GM13976 (cell line): Measurements from ENCODE around the gene CNTNAP2.

Source experiments
- DNase-seq: peaks from one replicate; pipeline ENCODE4 v3.0.0; 2012; ENCODE audit warnings: low spot score
- in situ Hi-C: fragments of 300-500 bp; cut with MboI; formaldehyde crosslinking; loops from one replicate; pipeline ENCODE4 v1.12.0; 2022; ENCODE audit warnings: low sequenced_read_pairs, mixed read lengths, inconsistent platforms; ENCODE audit not compliant: unreplicated experiment
- TF ChIP-seq, protein P1 (sequence below): IDR thresholded peaks from 2 replicates; pipeline ENCODE4 v1.5.1; 2012; ENCODE audit warnings: borderline replicate concordance, mild to moderate bottlenecking; ENCODE audit not compliant: insufficient read depth; ENCODE audit errors: extremely low read depth, missing control alignments, control extremely low read depth

The CNTNAP2 gene

DNA sequence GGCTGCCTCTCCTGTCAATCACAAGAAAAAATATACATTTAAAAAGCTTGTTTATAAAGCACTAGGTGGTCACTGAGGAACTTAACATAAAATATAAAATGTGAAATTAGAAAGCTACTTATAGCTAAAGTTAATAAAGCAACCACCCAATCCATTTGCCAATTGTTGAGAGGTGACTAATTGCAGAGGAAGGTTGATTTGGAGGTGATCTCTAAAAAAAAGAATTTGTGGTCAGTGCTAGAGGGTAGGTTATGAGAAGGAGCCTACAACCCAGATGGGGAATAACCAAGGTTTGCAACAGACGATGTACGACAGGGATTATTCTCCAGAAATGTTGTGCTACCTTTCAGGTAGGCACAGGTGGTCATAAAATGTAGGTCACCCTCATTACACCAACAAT lies 2029.7 kb downstream of the CNTNAP2 start:
- TF ChIP-seq, protein P1, sequence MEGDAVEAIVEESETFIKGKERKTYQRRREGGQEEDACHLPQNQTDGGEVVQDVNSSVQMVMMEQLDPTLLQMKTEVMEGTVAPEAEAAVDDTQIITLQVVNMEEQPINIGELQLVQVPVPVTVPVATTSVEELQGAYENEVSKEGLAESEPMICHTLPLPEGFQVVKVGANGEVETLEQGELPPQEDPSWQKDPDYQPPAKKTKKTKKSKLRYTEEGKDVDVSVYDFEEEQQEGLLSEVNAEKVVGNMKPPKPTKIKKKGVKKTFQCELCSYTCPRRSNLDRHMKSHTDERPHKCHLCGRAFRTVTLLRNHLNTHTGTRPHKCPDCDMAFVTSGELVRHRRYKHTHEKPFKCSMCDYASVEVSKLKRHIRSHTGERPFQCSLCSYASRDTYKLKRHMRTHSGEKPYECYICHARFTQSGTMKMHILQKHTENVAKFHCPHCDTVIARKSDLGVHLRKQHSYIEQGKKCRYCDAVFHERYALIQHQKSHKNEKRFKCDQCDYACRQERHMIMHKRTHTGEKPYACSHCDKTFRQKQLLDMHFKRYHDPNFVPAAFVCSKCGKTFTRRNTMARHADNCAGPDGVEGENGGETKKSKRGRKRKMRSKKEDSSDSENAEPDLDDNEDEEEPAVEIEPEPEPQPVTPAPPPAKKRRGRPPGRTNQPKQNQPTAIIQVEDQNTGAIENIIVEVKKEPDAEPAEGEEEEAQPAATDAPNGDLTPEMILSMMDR = no peak
- no peak for DNase-seq
- in situ Hi-C loops = no loop called here

DNA sequence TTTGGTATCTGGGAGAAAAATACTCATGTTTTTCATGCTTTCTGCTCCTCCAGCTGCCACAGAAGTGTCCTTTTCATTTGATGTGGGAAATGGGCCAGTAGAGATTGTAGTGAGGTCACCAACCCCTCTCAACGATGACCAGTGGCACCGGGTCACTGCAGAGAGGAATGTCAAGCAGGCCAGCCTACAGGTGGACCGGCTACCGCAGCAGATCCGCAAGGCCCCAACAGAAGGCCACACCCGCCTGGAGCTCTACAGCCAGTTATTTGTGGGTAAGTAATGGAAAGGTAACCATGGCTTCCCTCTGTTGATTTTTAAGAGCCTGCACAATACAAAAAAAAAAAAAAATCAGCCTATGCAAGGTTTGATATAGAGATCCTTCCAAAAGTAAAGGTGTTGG lies 2030.8 kb downstream of the CNTNAP2 start:
- no peak for DNase-seq
- TF ChIP-seq, protein P1 = no peak
- in situ Hi-C loops = no loop called here

DNA sequence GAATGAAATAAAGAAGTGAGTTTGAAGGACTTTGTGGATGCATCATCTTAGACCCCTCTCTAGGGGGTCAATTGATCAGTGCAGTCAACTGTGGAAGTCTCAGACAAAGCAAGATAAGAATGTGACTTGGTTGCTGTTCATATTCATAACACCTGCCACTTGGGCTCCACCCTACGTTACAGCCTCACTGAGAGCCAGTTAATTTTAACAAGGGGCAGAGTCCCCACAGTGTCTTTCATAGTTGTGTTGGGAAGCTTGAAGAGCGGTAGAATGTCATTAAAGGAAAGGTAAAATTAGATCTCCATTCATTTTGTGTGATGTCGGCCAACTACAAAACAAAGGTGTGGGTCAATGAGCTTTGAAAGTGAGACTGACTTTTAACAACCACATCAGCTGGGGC lies 2031.9 kb downstream of the CNTNAP2 start:
- in situ Hi-C loops = no loop called here
- DNase-seq = no peak
- TF ChIP-seq, protein P1 = no peak

- in situ Hi-C loops = no loop called here
- TF ChIP-seq, protein P1 = no peak
- no peak for DNase-seq
These were observed 2033.1 kb downstream of the CNTNAP2 start for GRCh38 chr7:148149730-148150129.

- TF ChIP-seq, protein P1 = no peak
- no peak for DNase-seq
- in situ Hi-C loops = no loop called here
These were observed 2035.2 kb downstream of the CNTNAP2 start for GRCh38 chr7:148151778-148152177.

GRCh38 chr7:148153616-148154284 lies 2037.1 kb downstream of the CNTNAP2 start:
- DNase-seq = no peak
- TF ChIP-seq, protein P1 = no peak
- in situ Hi-C loops = no loop called here
